GM20000 (cell line): ENCODE data around the gene TNFAIP8L3.

Source experiments
- DNase-seq: peaks from one replicate; pipeline ENCODE4 v3.0.0; 2012; ENCODE audit warnings: low spot score
- TF ChIP-seq, protein P1 (sequence below): IDR thresholded peaks from 2 replicates; pipeline ENCODE4 v1.5.1; 2012; ENCODE audit warnings: mild to moderate bottlenecking, control low read depth; ENCODE audit errors: extremely low read depth, missing control alignments

Gene TNFAIP8L3

DNA sequence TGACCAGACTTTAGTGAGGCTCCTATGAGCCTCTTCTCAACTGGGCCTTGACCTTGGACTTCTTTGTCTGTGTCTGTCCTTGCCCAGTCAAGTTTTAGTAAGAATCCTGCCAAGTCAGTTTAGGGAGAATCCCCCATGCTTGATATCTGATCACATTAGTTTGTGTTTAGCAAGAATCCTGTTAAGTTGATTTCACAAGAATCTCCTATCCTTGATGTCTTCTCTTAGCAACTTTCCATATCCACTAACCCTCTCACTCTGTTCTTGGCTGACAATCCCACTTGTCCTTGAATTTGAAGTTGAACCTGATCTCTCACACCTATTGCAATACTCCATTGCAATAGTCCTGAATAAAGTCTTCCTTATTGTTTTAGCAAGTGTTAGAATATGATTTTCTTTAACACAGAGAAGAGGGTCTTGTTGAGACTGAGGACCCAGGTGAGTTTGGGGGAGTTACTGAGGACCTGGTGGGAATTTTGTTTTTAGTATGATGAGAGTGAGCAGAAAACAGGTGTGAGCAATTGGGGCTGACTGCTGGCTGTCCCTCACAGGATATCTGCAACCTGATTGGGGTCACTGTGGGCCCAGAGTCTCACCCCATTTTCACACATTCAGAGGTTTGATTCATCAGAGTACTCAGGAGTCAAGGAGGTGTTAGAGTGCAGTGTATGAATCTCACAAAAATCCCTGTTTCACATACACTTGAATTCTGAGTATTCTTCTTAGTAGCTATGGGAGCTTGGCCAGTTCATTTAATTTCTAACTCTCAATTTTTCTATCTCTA, 39.9 kb upstream of the TNFAIP8L3 start:
- TF ChIP-seq, protein P1, sequence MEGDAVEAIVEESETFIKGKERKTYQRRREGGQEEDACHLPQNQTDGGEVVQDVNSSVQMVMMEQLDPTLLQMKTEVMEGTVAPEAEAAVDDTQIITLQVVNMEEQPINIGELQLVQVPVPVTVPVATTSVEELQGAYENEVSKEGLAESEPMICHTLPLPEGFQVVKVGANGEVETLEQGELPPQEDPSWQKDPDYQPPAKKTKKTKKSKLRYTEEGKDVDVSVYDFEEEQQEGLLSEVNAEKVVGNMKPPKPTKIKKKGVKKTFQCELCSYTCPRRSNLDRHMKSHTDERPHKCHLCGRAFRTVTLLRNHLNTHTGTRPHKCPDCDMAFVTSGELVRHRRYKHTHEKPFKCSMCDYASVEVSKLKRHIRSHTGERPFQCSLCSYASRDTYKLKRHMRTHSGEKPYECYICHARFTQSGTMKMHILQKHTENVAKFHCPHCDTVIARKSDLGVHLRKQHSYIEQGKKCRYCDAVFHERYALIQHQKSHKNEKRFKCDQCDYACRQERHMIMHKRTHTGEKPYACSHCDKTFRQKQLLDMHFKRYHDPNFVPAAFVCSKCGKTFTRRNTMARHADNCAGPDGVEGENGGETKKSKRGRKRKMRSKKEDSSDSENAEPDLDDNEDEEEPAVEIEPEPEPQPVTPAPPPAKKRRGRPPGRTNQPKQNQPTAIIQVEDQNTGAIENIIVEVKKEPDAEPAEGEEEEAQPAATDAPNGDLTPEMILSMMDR: no peak
- DNase-seq: no peak

DNA sequence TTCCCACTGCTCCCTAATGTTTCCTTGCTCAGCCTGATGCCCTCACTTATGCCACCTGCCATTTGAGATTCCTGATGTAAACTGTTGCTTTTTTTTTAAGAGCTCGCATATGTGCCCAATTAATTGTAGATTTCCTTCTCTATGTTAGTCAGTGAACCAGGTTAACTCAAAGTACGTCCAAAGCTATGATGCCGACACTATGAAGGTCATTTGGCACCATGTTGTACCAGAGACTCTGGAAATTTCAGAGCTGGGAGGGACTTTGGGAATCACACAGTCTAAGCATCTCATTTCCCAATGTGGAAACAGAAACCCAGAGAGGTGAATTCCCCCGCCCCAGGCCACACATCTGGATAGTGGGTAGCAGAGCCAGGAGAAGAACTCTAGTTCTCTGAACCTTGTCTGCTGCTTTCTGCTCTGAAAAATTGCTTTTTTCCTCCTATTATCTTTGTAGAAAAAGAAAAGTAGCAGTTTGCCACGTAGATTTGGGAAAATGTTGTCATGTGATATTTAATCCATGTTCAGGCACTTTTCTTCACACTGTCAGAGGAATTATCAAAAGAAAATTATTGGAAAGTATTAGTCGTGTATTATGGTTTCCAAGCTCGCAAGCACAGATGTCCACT, 38.5 kb upstream of the TNFAIP8L3 start:
- TF ChIP-seq, protein P1: no peak
- no peak for DNase-seq

DNA sequence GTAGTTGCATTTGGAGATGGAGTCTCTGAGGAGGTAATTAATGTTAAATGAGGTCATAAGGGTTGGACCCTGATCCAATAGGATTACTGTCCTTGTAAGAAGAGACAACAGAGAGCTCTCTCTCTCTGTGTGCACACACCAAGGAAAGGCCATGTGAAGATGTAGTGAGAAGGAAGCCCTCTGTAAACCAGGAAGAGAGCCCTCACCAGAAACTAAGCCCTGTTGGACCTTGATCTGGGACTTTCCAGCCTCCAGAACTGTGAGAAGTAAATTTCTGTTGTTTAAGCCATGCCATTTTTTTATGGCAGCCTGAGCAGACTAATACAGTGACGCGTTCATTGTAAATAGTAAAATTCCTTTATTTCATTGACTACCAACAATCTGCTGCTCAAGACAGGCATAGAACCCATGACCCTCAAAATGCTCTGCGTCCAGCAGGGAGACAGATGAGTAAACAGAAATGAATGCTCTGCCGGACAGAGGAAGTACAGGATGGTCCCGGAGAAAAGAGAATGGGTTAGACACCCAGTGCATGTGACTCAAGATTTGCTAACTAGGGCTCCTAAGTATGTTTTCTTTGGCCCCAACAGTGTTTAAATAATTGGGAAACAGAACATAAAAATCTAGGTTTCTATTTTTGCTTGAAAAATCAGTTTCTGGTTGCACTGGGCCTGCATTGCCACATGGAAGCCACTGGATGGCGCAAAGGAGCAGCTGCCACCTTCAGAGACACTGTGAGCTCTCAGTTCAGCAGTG, 37.9 kb upstream of the TNFAIP8L3 start:
- peak; percentile 34 for DNase-seq

DNA sequence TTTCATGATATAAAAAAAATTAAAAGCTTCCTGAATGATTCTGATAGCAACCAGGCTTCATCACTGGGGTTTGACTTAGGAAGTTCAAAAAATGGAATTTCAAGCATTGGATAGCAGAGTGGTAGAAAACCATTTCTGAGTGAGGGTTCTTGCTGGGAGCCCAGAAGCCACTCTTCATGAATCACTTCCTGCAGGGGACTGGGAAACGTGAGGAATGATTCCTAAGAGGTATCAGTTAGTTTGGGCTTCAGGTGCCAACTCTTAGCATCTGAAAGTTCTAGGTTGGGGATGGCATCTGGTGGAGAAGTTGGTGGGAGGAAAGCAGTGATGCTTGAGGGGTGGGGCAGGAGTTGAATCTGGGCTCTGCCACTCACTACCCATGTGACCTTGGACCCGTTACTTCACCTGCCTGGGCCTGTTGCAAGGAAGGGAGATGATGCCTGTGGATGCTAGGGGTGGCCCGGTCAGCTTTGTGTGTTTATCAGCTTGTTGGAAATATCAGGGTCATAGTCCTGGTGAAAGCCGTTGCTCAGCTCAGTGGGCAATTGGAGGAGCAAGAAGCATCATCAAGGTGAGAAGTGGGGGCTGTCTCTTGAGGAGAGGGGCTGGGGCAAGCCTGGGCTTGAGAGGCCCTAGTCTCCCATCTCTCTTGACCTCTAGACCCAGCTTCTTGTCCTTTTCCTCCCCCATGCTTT, 37.0 kb upstream of the TNFAIP8L3 start:
- TF ChIP-seq, protein P1: no peak
- DNase-seq: no peak

More for the DNA sequence above, 37.9 kb upstream of the TNFAIP8L3 start:
- TF ChIP-seq, protein P1: peak; percentile 74

DNA sequence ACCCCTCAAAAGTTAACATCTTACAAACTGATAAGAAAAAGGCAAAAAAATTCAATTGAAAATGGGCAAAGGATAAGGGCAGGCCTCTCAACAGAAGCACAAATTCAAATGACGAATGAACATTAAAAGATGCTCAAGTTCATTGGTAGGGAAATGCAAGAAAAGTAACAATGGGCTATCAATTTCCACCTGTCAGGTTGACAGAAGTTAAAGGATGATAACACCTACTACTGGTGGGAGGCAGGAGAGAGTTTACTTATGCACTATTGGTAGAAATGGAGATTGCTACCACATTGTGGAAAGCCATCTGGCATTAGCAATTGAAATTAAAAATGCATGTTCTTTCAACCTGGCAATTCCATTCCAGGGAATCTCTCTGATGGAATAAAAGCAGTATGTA, 35.6 kb upstream of the TNFAIP8L3 start:
- no peak for DNase-seq
- TF ChIP-seq, protein P1: no peak

DNA sequence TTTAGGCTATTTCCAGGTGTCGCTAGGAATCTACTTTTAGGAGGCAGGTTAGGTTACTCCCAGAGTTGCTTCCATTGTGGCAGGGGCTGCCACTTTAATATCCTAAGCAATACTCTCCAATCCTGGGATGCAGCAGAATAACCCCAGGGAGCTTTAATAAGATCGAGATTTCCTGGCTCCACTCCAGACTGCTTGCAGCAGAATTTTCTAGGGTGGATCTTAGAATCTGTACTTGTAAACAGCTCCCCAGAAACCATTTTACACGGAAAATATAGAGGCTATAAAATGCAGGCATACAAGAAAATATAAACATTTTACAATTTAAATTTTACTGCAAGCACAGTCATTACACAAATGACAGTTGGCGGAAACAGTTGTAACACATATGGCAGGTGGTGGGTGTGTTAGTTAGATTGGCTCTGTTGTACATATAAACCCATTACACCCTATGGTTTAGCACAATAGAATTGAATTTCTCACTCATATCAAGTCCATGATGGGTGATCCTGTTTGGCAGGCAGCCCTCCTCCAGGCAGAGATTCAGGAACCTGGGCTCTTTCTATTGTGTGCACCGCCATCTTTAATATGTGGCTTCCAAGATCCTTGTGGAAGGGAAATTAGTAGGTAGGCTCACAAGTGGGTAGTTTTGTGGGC, 35.0 kb upstream of the TNFAIP8L3 start:
- no peak for DNase-seq
- TF ChIP-seq, protein P1: no peak
